GM21717 (cell line): ENCODE results near the gene CACHD1.
"Not testable (repeated sequence)": the region's sequence is repeated elsewhere in the genome, so short reads cannot be mapped to it uniquely, and the experiment has no call there.

Experiments
- ATAC-seq: cut with Tn5 transposase; IDR thresholded peaks from one replicate; pipeline ENCODE4 v1.9.1; 2021; ENCODE audit warnings: mild to moderate bottlenecking, moderate library complexity; ENCODE audit not compliant: unreplicated experiment

CACHD1 gene

GRCh38 chr1:64495878-64496277 is 25.9 kb downstream of the CACHD1 start:
- ATAC-seq: no peak

GRCh38 chr1:64496606-64497005 is 26.7 kb downstream of the CACHD1 start:
- ATAC-seq: no peak

- no peak for ATAC-seq
Measured at GRCh38 chr1:64497088-64497883, 27.4 kb downstream of the CACHD1 start.

GRCh38 chr1:64498325-64498724 is 28.4 kb downstream of the CACHD1 start:
- ATAC-seq: no peak

GRCh38 chr1:64499011-64499410 is 29.1 kb downstream of the CACHD1 start:
- ATAC-seq: no peak

- no peak for ATAC-seq
Measured at GRCh38 chr1:64499966-64500365, 30.0 kb downstream of the CACHD1 start.

- no peak for ATAC-seq
Measured at GRCh38 chr1:64502083-64502482, 32.2 kb downstream of the CACHD1 start.

GRCh38 chr1:64502931-64503330 is 33.0 kb downstream of the CACHD1 start:
- no peak for ATAC-seq

GRCh38 chr1:64505232-64505943 is 35.5 kb downstream of the CACHD1 start:
- ATAC-seq: no peak

- ATAC-seq: no peak
Measured at GRCh38 chr1:64505944-64506655, 36.2 kb downstream of the CACHD1 start.

GRCh38 chr1:64508629-64509028 is 38.7 kb downstream of the CACHD1 start:
- no peak for ATAC-seq

- ATAC-seq: no peak
Measured at GRCh38 chr1:64511044-64511443, 41.1 kb downstream of the CACHD1 start.

- ATAC-seq: not testable (repeated sequence)
Measured at GRCh38 chr1:64512206-64512605, 42.3 kb downstream of the CACHD1 start.

- ATAC-seq: no peak
Measured at GRCh38 chr1:64513545-64513944, 43.6 kb downstream of the CACHD1 start.

- no peak for ATAC-seq
Measured at GRCh38 chr1:64514197-64514765, 44.4 kb downstream of the CACHD1 start.

- ATAC-seq: no peak
Measured at GRCh38 chr1:64515427-64515826, 45.5 kb downstream of the CACHD1 start.

- ATAC-seq: no peak
Measured at GRCh38 chr1:64516301-64516700, 46.4 kb downstream of the CACHD1 start.

GRCh38 chr1:64516803-64517568 is 47.1 kb downstream of the CACHD1 start:
- ATAC-seq: no peak

GRCh38 chr1:64517640-64518039 is 47.7 kb downstream of the CACHD1 start:
- ATAC-seq: no peak

GRCh38 chr1:64518692-64519481 is 49.0 kb downstream of the CACHD1 start:
- no peak for ATAC-seq
